HG03139 (cell line): Measurements from ENCODE around the gene COMMD7.
A peak's percentile ranks its signal among the peaks of the same experiment; 100 is the strongest.

Experiments
- ATAC-seq: cut with Tn5 transposase; IDR thresholded peaks from one replicate; pipeline ENCODE4 v1.9.1; 2021; ENCODE audit not compliant: unreplicated experiment

Gene COMMD7

DNA sequence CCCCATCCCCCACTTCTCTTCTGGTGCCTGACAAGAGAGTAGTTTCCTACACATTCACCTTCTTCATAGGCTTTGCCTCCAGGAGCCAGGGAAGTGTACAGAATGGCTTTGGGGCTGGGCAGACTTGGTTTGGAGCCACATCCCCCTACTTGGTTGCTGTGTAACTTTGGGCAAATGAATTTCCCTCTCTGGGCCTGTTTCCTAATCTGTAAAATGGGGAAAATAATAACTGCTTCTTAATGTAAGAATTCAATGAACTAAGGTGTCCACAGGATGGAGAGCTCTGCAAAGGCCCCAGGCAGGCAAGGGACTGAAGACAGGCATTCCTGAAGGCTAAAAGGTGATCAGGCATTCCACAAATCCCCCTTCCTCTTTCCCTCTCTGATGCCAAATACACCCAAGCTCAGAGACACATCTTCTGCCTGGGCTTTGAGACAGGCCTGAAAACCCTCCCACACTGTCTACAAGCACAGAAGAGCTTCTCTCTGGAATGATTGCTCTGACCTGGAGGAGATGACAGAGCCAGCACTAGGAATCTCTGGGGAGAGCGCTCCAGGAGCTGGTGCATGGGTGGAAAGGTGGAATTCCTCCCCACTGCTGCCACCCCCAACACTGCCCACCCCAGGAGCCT, 62.6 kb downstream of the COMMD7 start:
- ATAC-seq: no peak

DNA sequence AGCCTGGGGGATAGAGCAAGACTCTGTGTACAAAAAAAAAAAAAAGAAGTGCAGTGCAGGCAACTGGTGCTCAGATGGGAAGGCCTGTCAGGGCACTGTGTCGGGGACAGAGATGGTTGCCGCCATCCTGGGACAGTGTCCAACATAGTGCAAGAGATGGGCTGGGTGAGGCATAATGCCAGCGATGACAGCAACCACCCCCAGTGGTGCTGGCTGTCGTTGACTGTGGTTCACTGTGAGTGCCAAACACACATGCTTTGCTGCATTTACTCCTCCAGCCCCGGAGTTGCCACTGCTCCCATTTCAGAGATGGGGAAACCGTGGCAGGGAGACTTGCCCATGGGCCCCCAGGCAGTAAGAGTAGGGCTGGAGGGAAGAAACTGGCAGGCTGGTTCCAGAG, 64.3 kb downstream of the COMMD7 start:
- ATAC-seq: no peak

DNA sequence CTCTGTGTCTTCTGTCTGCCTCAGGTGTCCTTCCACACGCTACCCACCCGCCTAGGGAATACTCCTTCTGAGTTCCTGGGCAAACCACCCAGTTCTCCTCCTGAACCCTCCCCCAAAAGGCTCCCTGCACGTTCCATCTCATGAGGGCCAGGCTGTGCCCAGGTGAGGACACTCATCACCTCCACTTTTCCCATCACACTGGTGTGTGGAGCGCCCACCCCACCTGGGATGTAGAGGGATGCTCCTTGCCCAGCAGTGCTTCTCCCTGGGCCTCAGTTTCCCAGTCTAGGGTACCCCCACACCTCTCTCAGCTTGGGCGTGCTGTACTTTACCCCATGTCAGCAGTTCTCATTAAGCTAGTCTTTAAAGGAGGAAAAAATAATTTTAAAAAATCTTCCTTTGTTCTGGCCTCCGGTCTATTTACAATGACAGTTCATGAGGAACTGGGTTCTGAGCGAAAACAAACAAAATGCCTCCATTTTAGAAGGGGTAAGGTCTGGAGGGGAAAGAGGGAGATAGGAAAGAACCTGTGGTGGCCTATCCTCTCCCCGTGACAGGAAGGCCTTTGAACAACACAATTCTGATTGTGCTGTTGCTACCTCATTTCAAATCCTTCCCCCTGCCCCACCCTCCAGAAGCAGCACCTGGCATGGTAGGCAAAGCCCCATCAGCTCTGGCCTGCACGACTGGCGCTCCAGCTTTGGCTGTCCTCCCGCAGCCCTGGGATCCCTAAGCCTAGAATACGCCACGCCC, 67.9 kb downstream of the COMMD7 start:
- ATAC-seq: no peak

DNA sequence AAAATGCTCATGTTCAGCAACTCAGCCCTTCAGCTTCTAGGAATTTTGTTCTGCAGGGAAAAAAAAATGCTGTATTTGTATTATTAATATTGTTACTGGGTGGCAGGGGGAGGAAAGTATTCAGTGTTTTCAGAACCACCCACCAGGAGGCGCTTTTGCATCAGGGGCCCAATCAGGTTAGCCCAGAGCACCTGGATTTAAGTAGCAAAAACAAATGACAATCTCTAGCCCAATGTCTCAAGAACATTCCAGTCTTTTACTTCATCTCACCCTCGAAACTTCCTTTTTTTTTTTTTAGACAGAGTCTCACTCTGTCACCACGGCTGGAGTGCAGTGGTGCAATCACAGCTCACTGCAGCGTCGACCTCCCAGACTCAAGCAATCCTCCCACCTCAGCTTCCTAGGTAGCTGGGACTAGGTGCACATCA, 68.9 kb downstream of the COMMD7 start:
- no peak for ATAC-seq

DNA sequence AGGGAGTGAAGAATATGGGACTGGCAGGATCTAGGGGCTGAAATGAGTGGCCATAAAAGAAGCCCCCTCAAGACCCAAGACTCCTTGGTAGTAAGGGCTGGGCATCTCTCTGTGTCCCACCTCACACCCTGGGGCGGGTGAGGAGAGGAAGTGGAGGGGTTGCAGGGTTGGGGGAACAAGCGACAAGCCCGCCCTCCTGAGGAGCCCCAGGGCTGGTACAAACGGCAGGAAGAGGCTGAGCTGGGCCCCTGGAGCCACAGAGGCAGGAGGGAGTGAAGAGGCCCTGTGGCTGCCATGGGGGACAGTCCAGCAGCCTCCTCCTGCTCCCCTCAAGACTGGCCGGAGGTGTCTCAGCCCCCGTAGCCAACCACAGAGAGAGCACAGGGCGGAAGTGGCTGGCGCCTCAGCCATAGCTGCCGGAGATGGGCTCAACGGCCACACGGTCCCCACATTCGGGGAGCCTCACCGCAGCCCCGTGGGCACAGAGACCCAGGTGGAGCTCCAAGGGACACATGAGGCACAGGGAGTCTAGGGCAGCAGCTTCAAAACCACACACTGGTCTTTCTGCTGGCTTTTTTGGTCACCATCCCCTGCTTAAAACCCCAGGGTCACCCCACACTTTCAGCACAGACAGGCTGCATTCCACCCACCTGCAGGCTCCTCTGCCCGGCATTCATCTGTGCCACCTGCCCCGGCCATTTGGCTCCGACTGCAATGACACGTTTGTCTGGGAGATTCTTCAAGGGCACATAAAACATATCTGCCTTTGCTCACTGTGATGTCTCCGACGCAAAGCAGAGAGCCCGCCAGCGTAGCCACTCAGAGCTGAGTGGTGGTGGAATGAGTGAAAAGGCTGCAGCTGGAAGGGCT, 70.0 kb downstream of the COMMD7 start:
- ATAC-seq: no peak

DNA sequence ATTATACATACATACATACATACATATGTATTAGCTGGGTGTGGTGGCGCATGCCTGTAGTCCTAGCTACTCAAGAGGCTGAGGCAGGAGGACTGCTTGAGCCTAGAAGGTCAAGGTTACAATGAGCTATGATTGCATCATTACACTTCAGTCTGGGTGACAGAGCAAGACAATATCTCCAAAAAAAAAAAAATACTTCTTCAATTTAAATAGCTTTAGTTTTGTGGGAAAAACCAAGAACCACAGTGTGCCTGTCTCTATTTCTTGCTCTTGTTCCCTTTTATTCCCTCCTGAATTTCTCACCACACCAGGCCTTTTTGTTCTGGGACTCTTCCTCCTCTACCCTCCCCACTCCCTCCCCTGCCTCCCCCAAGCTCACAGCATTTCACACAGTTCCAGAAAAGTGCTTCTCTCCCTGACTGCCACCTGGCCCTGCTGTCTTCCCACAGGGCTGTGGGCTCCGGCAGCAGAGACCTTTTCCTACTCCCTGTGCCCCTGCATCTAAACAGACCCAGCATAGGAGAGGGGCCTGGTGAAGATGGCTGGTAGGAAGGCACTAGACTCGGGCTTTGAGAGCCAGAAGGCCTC, 70.8 kb downstream of the COMMD7 start:
- ATAC-seq: no peak

DNA sequence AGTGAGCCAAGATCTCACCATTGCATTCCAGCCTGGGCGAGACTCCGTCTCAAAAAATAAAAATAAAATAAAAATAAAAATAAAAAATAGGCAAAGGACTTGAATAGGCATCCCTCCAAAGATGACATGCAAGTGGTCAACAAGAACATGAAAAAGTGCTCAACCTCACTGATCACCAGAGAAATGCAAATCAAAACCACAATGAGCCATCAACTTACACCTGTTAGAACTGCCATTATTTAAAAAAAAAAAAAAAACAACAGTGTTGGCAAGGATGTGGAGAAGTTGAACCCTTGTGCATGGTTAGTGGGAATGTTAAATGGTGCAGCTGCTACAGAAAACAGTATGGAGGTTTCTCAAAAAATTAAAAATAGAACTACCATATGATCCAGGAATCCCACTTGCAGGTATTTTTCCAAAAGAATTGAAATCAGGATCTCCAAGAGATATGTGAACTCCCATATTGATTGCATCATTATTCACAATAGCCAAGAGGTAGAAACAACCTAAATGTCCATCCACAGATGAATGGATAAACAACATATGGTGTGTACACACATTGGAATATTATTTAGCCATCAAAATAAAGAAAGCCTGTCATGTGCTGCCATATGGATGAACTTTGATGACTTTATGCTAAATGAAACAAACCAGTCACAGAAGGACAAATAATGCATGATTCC, 72.4 kb downstream of the COMMD7 start:
- ATAC-seq: no peak

DNA sequence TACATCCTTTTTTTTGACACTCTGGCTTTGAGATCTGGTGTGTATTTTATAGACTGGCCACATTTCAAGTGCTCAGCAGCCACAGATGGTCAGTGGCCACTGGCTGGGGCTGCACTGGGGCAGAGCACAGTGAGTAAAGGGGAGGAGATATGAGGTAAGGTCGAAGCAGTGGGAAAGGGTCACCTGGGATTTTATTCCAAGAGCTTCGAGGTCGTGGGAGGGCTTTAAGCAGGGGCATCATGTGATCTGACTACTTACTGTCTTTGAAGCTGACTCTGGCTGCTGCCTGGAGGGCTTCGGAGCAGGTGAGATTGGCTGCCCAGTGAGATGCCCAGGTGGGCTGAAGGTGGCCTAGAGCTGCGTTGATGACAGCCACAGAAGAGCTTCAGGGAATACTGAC, 76.2 kb downstream of the COMMD7 start:
- no peak for ATAC-seq

DNA sequence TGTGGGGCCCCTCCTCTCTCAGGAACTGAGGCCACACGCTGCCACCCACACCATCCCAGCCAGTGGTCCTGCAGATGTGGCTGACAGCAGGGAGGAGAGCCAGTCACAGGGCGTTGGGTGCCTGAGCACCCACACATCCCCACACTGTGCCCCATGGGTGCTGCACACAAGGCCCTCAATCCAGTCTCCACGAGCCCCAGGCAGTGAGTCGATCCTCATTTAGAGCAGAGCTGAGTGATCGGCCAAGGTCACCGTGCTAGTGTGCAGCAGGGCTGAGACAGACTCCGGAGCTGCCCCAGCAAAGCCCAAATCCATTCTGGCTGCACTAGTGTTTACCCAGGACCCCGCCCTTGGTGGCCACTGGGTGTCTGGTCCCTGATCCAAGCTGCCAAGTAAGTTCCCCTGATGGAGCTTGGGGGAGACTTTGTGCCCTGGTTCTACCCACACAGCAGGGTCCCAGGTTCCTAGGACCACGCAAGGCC, 78.5 kb downstream of the COMMD7 start:
- no peak for ATAC-seq

DNA sequence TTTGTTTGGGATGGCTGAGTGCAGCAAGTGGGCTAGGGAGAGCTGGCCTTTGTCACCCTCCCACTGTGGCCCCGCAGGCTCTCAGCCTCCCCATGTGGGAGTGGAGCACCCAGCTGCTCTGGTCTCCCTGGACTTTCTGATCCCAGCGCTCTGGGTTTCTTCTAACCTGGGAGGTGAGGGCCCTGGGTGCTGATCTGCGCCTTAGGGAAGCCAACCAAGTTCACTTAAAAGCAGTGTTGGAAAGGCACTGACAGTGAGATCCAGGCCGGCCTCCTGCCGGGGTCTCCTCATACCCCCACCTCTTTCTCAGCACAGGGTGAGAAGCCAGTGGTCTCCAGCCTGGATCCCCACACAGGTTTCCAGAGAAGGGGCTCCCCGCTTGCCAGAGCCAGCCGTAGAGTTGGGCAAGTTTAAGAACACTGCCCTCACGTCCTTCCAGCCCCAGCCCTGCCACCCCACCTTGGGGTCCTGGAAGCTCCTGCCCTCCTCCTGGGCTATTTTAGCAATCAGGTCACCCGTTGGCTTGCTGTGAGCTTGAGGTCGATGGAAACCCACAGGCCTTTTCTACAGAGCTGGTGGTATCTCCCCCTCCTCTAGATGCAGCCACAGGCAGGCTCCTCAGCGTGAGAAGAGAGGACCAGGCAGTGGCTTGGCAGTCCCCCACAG, 79.1 kb downstream of the COMMD7 start:
- no peak for ATAC-seq

DNA sequence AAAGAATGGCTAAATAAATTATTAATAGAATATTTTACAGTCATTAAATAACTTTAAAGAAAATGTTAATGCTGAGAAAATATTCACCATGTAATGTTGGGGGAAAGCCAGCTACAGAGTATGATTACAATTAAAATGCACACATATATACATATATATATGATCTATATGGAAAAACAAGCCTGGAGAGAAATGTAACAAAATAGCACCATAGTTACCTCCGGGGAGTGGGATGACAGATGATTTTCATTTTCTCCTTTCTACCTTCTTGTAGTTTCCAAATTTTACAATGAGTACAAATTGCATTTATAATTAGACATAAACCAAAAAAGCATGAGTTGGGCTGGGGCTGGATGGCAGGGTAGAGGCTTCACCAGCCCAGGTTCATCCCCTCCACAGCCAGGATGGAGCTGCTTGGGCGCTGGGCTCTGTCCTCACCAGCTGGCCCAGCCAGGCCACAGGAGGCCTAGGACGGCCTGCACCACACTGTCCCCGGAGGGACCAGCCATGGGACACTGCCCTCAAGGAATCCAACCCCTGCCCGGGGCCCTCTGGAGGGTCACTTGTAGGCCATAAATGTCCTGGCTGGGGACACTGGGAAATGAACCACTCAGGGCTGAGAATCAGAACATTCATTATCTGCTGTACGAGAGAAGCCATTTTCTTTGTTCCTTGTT, 79.8 kb downstream of the COMMD7 start:
- no peak for ATAC-seq

DNA sequence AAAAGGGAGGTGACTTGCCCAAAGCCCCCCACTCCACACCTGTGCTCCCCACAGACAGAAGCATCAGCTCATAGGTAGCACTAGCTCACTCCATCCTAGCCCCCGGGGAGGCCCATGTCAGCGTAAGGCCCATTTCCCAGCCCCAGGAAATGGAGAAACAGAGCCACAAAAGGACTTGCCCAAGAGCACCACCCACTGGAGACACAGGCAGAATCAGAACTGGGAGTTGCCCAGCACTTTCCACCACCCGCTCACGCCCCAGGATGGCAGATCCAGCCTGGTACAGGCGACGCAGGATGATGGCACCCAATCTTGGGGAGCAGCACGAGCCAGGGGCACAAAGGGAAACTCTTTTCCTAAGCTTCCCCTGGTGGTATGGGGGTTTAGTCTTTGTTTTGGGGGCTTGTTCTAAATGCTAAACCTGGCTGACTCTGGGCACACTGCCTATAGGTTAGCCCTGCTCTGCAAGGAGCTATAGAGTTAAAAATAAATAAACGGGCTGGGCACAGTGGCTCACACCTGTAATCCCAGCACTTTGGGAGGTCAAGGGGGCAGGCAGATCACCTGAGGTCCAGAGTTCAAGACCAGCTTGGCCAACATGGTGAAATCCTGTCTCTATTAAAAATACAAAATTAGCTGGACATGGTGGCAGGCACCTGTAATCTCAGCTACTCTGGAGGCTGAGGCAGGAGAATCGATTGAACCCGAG, 81.3 kb downstream of the COMMD7 start:
- ATAC-seq: no peak

DNA sequence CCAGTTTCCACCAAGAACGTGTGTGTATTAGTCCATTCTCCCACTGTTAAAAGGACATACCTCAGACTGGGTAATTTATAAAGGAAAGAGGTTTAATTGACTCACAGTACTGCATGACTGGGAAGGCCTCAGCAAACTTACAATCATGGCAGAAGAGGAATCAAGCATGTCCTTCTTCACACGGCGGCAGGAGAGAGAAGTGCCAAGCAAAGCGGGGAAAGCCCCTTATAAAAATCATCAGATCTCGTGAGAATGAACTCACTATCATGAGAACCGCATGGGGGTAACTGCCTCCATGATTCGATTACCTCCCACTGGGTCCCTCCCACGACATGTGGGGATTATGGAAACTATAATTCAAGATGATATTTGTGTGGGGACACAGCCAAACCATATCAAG, 82.6 kb downstream of the COMMD7 start:
- ATAC-seq: no peak

DNA sequence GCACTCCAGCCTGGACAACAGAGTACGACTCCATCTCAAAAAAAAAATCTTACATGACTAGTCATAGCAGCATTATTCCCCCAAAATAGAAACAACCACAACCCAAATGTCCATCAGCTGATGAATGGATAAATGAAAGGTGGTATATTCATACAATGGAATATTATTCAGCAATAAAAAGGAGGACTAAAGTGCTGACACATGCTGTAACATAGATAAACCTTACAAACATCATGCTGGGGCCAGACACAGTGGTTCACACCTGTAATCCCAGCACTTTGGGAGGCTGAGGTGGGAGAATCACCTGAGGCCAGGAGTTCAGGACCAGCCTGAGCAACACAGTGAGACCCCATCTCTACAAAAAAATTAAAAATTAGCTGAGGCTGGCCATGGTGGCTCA, 86.4 kb downstream of the COMMD7 start:
- no peak for ATAC-seq

DNA sequence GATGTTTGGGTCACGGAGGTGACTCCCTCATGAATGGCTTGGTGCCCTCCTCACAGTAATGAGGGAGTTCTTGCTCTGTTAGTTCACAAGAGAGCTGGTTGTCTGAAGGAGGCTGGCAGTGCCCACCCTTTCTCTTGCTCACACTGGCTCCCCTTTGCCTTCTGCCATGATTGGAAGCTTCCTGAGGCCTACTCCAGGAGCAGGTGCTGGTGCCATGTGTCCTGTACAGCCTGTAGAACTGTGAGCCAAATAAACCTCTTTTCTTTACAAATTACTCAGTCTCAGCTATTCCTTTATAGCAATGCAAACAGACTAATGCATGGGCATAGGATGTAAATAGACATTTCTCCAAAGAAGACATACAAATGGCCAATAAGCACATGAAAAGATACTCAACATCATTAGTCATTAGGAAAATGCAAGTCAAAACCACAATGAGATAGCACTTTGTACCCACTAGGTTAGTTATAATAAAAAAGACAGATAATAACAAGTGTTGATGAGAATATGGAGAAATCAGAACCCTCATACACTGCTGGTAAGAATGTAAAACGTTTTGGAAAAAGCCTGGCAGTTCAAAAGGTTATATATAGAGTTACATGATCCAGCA, 87.3 kb downstream of the COMMD7 start:
- ATAC-seq: no peak

DNA sequence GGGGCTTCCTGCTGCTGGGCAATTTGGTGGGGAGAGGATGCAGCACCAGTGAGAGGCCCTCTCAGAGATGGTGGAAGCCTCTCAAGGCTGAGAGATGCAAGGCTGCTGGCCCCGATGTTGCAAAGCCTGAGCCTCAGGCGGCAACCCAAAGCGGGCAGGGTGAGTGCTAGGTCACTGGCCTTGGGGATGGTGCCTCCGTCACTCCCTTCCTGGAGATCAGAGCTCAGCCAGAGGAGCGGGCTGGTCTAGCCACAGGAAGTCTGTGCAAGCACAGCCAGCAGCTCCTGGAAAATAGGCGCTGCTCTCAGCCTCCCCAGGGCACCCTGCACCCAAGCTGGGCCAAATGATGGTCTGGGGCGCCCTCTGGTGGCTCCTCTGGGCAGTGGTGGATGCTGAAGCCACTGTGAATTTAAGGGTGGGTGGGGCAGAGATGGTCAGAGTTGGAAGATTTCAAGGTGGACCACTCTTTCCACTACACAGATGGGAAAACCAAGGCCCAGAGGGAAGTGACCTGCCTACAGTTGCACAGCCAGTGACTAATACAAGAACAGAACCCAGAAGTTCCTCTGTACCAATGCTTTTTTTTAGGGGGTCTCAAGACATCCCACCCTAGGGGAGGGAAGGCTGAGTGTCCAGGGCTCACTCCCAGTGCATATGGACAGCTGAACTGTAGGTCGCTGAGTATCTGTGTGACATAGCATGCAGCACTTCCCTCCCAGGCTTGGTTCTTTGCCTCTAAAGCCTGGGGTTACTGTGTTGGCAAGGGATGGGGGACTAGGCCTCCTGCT, 90.3 kb downstream of the COMMD7 start:
- peak; percentile 58 for ATAC-seq
